Erythroblast (primary cell): ENCODE measurements around the gene RERE.

Experiments used
- GATA1 ChIP-seq: IDR thresholded peaks from 2 replicates; pipeline ENCODE4 v1.6.1; 2011; ENCODE audit warnings: low read depth, mild to moderate bottlenecking, control low read depth, low read length, moderate library complexity
- POLR2A ChIP-seq: IDR thresholded peaks from 2 replicates; pipeline ENCODE4 v1.6.1; 2011; ENCODE audit warnings: mild to moderate bottlenecking, low read length

DNA sequence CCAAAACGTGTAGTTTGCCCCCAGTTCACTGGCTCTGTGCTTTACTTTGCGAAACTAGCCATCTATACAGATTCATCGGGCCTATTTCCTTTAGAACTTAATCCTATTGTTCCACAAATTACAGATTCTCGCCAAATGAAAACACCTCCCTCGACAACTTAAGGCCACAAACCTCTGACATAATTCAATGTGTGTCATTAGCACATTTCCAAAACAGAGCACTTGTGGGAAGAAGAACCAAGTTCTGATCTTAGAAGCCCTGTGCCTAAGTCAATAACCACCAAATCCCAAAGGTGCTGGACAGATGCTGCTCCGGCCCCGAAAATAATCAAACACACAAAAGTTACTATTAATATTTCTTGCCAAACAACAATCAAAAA is 405.6 kb downstream of the RERE start:
- TF ChIP-seq POLR2A = no peak
- no peak for TF ChIP-seq GATA1
